ENCODE results near the gene HSD17B4.

DNA sequence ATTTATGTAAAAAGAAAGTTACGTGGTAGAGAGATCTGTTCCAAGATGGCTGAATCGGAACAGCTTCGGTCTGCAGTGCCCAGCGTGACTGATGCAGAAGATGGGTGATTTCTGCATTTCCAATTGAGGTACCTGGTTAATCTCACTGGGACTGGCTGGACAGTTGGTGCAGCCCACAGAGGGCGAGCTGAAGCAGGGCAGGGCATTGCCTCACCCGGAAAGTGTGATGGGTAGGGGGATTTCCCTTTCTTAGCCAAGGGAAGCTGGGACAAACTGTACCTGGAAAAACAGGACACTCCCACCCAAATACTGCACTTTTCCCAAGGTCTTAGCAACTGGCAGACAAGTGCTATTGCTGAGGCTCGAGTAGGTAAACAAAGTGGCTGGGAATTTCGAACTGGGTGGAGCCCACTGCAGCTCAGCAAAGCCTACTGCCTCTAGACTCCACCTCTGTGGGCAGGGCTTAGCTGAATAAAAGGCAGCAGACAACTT lies 13.1 kb upstream of the HSD17B4 start:
- no peak for TF ChIP-seq CTCF (IDR thresholded peaks at IDR 0.05)
- no peak for TF ChIP-seq ZFX (IDR thresholded peaks at IDR 0.05; ENCODE audit: borderline replicate concordance)

All from 22Rv1 (cell line).